HCT116 (cell line): Measurements from ENCODE around the gene MKNK1. TPM values are rescaled to one million over a fixed set of nuclear protein-coding genes. Genes with fewer than 3 reads are reported as not detected.

ENCODE experiments used
- ATAC-seq: fragments of 200-7000 bp; cut with Tn5 transposase; 2 replicates; pipeline ENCODE4 v1.9.1; 2020; ENCODE audit warnings: mild to moderate bottlenecking, moderate library complexity
- BruUV-seq: library from RNA; stranded (reverse); fragments of 400-500 nt; replicated peaks from 2 replicates; lab custom pipeline; 2021; lab: Mats Ljungman, UMichigan
- CTCF ChIA-PET: fragments of 300-600 bp; sonication (Branson Sonifier 250); formaldehyde crosslinking; loops from one replicate; lab custom pipeline; 2021; ENCODE audit warnings: antibody characterized with exemption; lab: Charles Lee
- POLR2A ChIA-PET: fragments of 300-600, 350-600 bp; sonication (Branson Sonifier 250); formaldehyde crosslinking; loops from one replicate; lab custom pipeline; 2021; ENCODE audit warnings: antibody characterized with exemption; lab: Charles Lee
- RAD21 ChIA-PET, 2 experiments: fragments of 300-600 bp; sonication (Branson Sonifier 250); formaldehyde crosslinking; loops; one replicate each; lab custom pipeline; 2023; ENCODE audit warnings: low total read pairs in 2 of 2; ENCODE audit not compliant: uncharacterized antibody in 2 of 2, unreplicated experiment in 2 of 2, low non-redundant PET in 1 of 2; lab: Charles Lee
- DNase-seq: peaks from one replicate; pipeline ENCODE4 v3.0.0-alpha.2; 2010; ENCODE audit warnings: low read depth, low spot score
- H2AFZ ChIP-seq: fragments of 200-600 bp; shearing (Covaris generic), sonication (generic); 2 replicates; pipeline ENCODE4 v1.6.1; 2017; ENCODE audit warnings: low read depth, mixed run types, mixed read lengths, antibody characterized with exemption, low read length; ENCODE audit not compliant: poor library complexity, severe bottlenecking
- H3K27ac ChIP-seq: 2 replicates; pipeline ENCODE4 v1.5.1; 2012; ENCODE audit warnings: low read depth, low read length
- H3K27me3 ChIP-seq: fragments of 200-600 bp; sonication (generic); 2 replicates; pipeline ENCODE4 v1.6.1; 2016; ENCODE audit warnings: mixed run types, low read length, mixed read lengths; ENCODE audit not compliant: insufficient read depth
- H3K36me3 ChIP-seq, 2 experiments: fragments of 200-500 bp in 1 of 2; fragments of 200-600 bp in 1 of 2; sonication (Bioruptor generic) in 1 of 2; sonication (generic) in 1 of 2; 2 replicates each; pipeline versions ENCODE4 v1.5.1 to v1.6.1; 2014 to 2016; ENCODE audit warnings: low read length in 2 of 2, inconsistent platforms in 1 of 2, mixed read lengths in 1 of 2, mixed run types in 1 of 2; ENCODE audit not compliant: insufficient read depth in 2 of 2, control insufficient read depth in 1 of 2
- H3K4me1 ChIP-seq, 2 experiments: fragments of 200-600 bp in 1 of 2; sonication (generic) in 1 of 2; 2 replicates each; pipeline versions ENCODE4 v1.5.1 to v1.6.1; 2012 to 2017; ENCODE audit warnings: low read length in 2 of 2, inconsistent platforms in 1 of 2, mild to moderate bottlenecking in 1 of 2, mixed read lengths in 1 of 2, mixed run types in 1 of 2, moderate library complexity in 1 of 2; ENCODE audit not compliant: insufficient read depth in 2 of 2, control insufficient read depth in 1 of 2
- H3K4me2 ChIP-seq: fragments of 200-600 bp; sonication (generic); 2 replicates; pipeline ENCODE4 v1.6.1; 2017; ENCODE audit warnings: mixed run types, low read length, mixed read lengths
- H3K4me3 ChIP-seq, 2 experiments: fragments of 200-600 bp in 1 of 2; sonication (generic) in 1 of 2; replicated peaks in 1 of 2; 2 replicates each; pipeline ENCODE4 v1.5.1; 2011 to 2016; ENCODE audit warnings: low read length in 2 of 2, control low read depth in 1 of 2, low read depth in 1 of 2, mild to moderate bottlenecking in 1 of 2, mixed read lengths in 1 of 2, mixed run types in 1 of 2
- H3K79me2 ChIP-seq: fragments of 200-600 bp; sonication (generic); 2 replicates; pipeline ENCODE4 v1.6.1; 2017; ENCODE audit warnings: mild to moderate bottlenecking, mixed run types, low read length, moderate library complexity, mixed read lengths; ENCODE audit not compliant: insufficient read depth
- H3K9ac ChIP-seq: fragments of 200-600 bp; sonication (generic); 2 replicates; pipeline ENCODE4 v1.6.1; 2016; ENCODE audit warnings: low read length, mixed read lengths
- H3K9me2 ChIP-seq: fragments of 200-600 bp; sonication (generic), shearing (Covaris generic); 2 replicates; pipeline ENCODE4 v1.6.1; 2017; ENCODE audit warnings: mixed run types, mild to moderate bottlenecking, moderate library complexity; ENCODE audit not compliant: insufficient read depth
- H3K9me3 ChIP-seq, 2 experiments: fragments of 200-500 bp in 1 of 2; fragments of 200-600 bp in 1 of 2; sonication (Bioruptor generic) in 1 of 2; sonication (generic) in 1 of 2; 2 replicates each; pipeline ENCODE4 v1.6.1; 2014 to 2017; ENCODE audit warnings: low read length in 2 of 2, mixed read lengths in 2 of 2, inconsistent platforms in 1 of 2, low read depth in 1 of 2, mild to moderate bottlenecking in 1 of 2, mixed run types in 1 of 2, moderate library complexity in 1 of 2; ENCODE audit not compliant: control insufficient read depth in 1 of 2, insufficient read depth in 1 of 2
- H4K20me1 ChIP-seq: fragments of 200-600 bp; sonication (generic), shearing (Covaris generic); 2 replicates; pipeline ENCODE4 v1.6.1; 2017; ENCODE audit warnings: mixed run types, mild to moderate bottlenecking, moderate library complexity; ENCODE audit not compliant: insufficient read depth
- ELF1 ChIP-seq: IDR thresholded peaks from 2 replicates; pipeline ENCODE4 v1.6.1; 2012; ENCODE audit warnings: low read depth, borderline replicate concordance
- EZH2 ChIP-seq: fragments of 200-600 bp; sonication (generic); IDR thresholded peaks from 2 replicates; pipeline ENCODE4 v1.6.1; 2017; ENCODE audit warnings: antibody characterized with exemption, mixed run types
- JUND ChIP-seq: IDR thresholded peaks from 2 replicates; pipeline ENCODE4 v1.6.1; 2012
- SP1 ChIP-seq: IDR thresholded peaks from 2 replicates; pipeline ENCODE4 v1.6.1; 2012; ENCODE audit warnings: low read depth
- SRF ChIP-seq: IDR thresholded peaks from 2 replicates; pipeline ENCODE4 v1.6.1; 2012; ENCODE audit warnings: low read depth
- TCF7L2 ChIP-seq: IDR thresholded peaks from 2 replicates; pipeline ENCODE4 v1.7.0; 2011; ENCODE audit warnings: borderline replicate concordance, inconsistent platforms; ENCODE audit not compliant: insufficient read depth, insufficient read length; ENCODE audit errors: extremely low read depth
- YY1 ChIP-seq: IDR thresholded peaks from 2 replicates; pipeline ENCODE4 v1.6.1; 2011; ENCODE audit warnings: low read length, low read depth, moderate library complexity, mild to moderate bottlenecking; ENCODE audit not compliant: insufficient replicate concordance; ENCODE audit errors: extremely low read depth
- ZBTB33 ChIP-seq: IDR thresholded peaks from 2 replicates; pipeline ENCODE4 v1.6.1; 2011; ENCODE audit warnings: mild to moderate bottlenecking, low read length, moderate library complexity; ENCODE audit not compliant: insufficient replicate concordance; ENCODE audit errors: extremely low read depth
- ZFX ChIP-seq: fragments of 450-650 bp; IDR thresholded peaks from 2 replicates; pipeline ENCODE4 v1.6.1; 2017
- intact Hi-C: fragments of 100-400 bp; cut with micrococcal nuclease; formaldehyde crosslinking; loops from 2 replicates; pipeline ENCODE4 v1.10.0; 2022
- total RNA-seq: library from RNA; stranded (reverse); gene quantifications from one replicate; pipeline ENCODE4 v1.2.1, GENCODE V29; 2021; ENCODE audit not compliant: unreplicated experiment

The MKNK1 gene
- total RNA-seq, 1 experiment from 2014 or later = 30.9 TPM

GRCh38 chr1:46583494-46583893 is 20.6 kb downstream of the MKNK1 start:
- no peak overlapping the region for H2AFZ ChIP-seq
- H3K4me3 ChIP-seq = no peak overlapping the region
- DNase-seq = no peak
- BruUV-seq = no TSS peak
- no peaks in the 10 kb centered on the region for H3K4me1 ChIP-seq
- POLR2A ChIA-PET = interaction anchor here (1.0 kb wide), 1 partner anchor 21 kb away, joined by 3 read pairs; the partner anchor contains the start of gene MKNK1
- TF ChIP-seq YY1 = no peak
- TF ChIP-seq JUND = no peak
- TF ChIP-seq ZFX = no peak
- TF ChIP-seq EZH2 = no peak
- TF ChIP-seq SP1 = no peak
- no peak for TF ChIP-seq ELF1
- no peak for TF ChIP-seq TCF7L2
- TF ChIP-seq SRF = no peak
- no peak for TF ChIP-seq ZBTB33
- no peak overlapping the region for H3K27ac ChIP-seq
- no peak overlapping the region for H3K9ac ChIP-seq
- intact Hi-C loops = no loop called here
- H3K79me2 ChIP-seq = no peaks in the 10 kb centered on the region
- H3K27me3 ChIP-seq = no peaks in the 10 kb centered on the region
- H3K9me3 ChIP-seq = no peaks in the 10 kb centered on the region
- ATAC-seq = no peak
- H4K20me1 ChIP-seq = no peaks in the 10 kb centered on the region
- RAD21 ChIA-PET = no interaction called here
- CTCF ChIA-PET = no interaction called here
- no peak overlapping the region for H3K4me2 ChIP-seq
- no peaks in the 10 kb centered on the region for H3K9me2 ChIP-seq
- H3K36me3 ChIP-seq = peaks cover 13 to 19% of the 10 kb centered on the region in 2 experiments; a peak in 3 of 4 replicates
